NB4 (cell line): ENCODE data around the gene MLC1.

ENCODE experiments used
- MYC ChIP-seq: IDR thresholded peaks from 2 replicates; pipeline ENCODE4 v1.6.1; 2011; ENCODE audit warnings: low read depth, low read length
- POLR2A ChIP-seq: IDR thresholded peaks from 2 replicates; pipeline ENCODE4 v1.6.1; 2011; ENCODE audit warnings: mild to moderate bottlenecking; ENCODE audit not compliant: insufficient read length; ENCODE audit errors: extremely low read depth
- TF ChIP-seq, protein P1 (sequence below): IDR thresholded peaks from one replicate; pipeline ENCODE4 v1.5.1; 2012; ENCODE audit warnings: low read depth, low read length
- TF ChIP-seq, protein P2 (sequence below): IDR thresholded peaks from 2 replicates; pipeline ENCODE4 v1.6.1; 2011; ENCODE audit warnings: low read depth, low read length

DNA sequence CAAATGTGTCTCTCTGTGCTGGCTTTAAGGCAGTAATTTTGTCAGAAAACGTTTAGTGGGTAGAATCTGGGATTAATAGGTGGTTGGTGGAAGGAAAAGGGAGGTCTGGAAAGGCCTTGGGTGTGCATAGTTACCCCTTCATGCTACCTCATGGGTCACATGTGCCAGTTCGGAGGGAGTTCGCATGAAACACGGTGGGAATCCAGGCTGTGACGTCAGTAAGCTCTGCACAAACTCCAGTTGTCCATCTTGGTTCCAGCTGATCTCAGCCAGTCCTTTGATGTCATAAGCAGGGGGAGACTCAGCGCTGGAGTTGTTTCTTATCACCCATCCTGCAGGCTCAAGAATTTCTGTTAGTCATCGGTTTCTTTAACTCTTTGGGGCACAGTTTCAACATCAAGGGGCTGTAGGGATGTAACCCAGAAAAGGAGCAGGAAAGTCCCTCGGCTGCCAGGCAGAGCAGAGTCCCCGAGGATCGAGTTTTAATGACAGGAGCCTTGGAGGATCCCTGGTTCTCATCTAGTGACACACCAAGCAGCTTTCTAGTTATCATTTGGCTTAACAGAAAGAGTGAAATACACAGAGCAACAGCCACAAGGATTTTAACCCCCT lies 33.4 kb upstream of the MLC1 start:
- TF ChIP-seq, protein P1, sequence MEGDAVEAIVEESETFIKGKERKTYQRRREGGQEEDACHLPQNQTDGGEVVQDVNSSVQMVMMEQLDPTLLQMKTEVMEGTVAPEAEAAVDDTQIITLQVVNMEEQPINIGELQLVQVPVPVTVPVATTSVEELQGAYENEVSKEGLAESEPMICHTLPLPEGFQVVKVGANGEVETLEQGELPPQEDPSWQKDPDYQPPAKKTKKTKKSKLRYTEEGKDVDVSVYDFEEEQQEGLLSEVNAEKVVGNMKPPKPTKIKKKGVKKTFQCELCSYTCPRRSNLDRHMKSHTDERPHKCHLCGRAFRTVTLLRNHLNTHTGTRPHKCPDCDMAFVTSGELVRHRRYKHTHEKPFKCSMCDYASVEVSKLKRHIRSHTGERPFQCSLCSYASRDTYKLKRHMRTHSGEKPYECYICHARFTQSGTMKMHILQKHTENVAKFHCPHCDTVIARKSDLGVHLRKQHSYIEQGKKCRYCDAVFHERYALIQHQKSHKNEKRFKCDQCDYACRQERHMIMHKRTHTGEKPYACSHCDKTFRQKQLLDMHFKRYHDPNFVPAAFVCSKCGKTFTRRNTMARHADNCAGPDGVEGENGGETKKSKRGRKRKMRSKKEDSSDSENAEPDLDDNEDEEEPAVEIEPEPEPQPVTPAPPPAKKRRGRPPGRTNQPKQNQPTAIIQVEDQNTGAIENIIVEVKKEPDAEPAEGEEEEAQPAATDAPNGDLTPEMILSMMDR: no peak
- no peak for TF ChIP-seq POLR2A
- TF ChIP-seq, protein P2, sequence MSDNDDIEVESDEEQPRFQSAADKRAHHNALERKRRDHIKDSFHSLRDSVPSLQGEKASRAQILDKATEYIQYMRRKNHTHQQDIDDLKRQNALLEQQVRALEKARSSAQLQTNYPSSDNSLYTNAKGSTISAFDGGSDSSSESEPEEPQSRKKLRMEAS: no peak
- TF ChIP-seq MYC: no peak
